ENCODE measurements around the gene AKAP13.
"Not testable (repeated sequence)": the region's sequence is repeated elsewhere in the genome, so short reads cannot be mapped to it uniquely, and the experiment has no call there.

AKAP13 gene

GRCh38 chr15:85380217-85380811, at the start of gene AKAP13:
TSS of gene AKAP13 (plus strand) at chr15:85380603. CDS start at chr15:85485721, 105,118 bp downstream.
- DNase-seq: peak; percentile 99

- peak; percentile 94 for DNase-seq
Measured at GRCh38 chr15:85330901-85331588, 49.4 kb upstream of the AKAP13 start.

GRCh38 chr15:85331655-85332285, 48.6 kb upstream of the AKAP13 start:
- no peak for DNase-seq

- no peak for DNase-seq
Measured at GRCh38 chr15:85333132-85333831, 47.1 kb upstream of the AKAP13 start.

- DNase-seq: no peak
Measured at GRCh38 chr15:85334241-85334640, 46.2 kb upstream of the AKAP13 start.

- no peak for DNase-seq
Measured at GRCh38 chr15:85335193-85335942, 45.0 kb upstream of the AKAP13 start.

GRCh38 chr15:85336880-85337279, 43.5 kb upstream of the AKAP13 start:
- no peak for DNase-seq

- DNase-seq: no peak
Measured at GRCh38 chr15:85337425-85338074, 42.9 kb upstream of the AKAP13 start.

- DNase-seq: no peak
Measured at GRCh38 chr15:85340321-85340665, 40.1 kb upstream of the AKAP13 start.

- DNase-seq: no peak
Measured at GRCh38 chr15:85340852-85341251, 39.6 kb upstream of the AKAP13 start.

- peak; percentile 83 for DNase-seq
Measured at GRCh38 chr15:85342163-85342562, 38.2 kb upstream of the AKAP13 start.

GRCh38 chr15:85343443-85343842, 37.0 kb upstream of the AKAP13 start:
- not testable (repeated sequence) for DNase-seq

GRCh38 chr15:85344241-85344640, 36.2 kb upstream of the AKAP13 start:
- not testable (repeated sequence) for DNase-seq

GRCh38 chr15:85344653-85345114, 35.7 kb upstream of the AKAP13 start:
- not testable (repeated sequence) for DNase-seq

GRCh38 chr15:85345196-85345918, 35.0 kb upstream of the AKAP13 start:
- DNase-seq: not testable (repeated sequence)

- DNase-seq: not testable (repeated sequence)
Measured at GRCh38 chr15:85346462-85347084, 33.8 kb upstream of the AKAP13 start.

GRCh38 chr15:85347264-85348047, 32.9 kb upstream of the AKAP13 start:
- not testable (repeated sequence) for DNase-seq

GRCh38 chr15:85348048-85348766, 32.2 kb upstream of the AKAP13 start:
- DNase-seq: peak; percentile 23

GRCh38 chr15:85349062-85349461, 31.3 kb upstream of the AKAP13 start:
- not testable (repeated sequence) for DNase-seq

Measured in NCI-H82 (cell line).